Stimulated activated CD8-positive, alpha-beta memory T cell treated with anti-CD3 and anti-CD28 coated beads, Interleukin-12 subunit alpha, Interleukin-12 subunit beta, amount 100 ng/mL, for 1 hour (primary cell): ENCODE data around the gene TRAF5.

Experiments used
- DNase-seq: peaks from one replicate; pipeline ENCODE4 v3.0.0-alpha.2; 2020; ENCODE audit warnings: low read depth

The TRAF5 gene

GRCh38 chr1:211328084-211328694 lies 1.6 kb downstream of the TRAF5 start:
- no peak for DNase-seq

GRCh38 chr1:211328866-211329475 lies 2.3 kb downstream of the TRAF5 start:
- DNase-seq, result no peak

- no peak for DNase-seq
Measured at GRCh38 chr1:211329764-211330201, 3.1 kb downstream of the TRAF5 start.

GRCh38 chr1:211330282-211330936 lies 3.8 kb downstream of the TRAF5 start:
- no peak for DNase-seq

- DNase-seq, result no peak
Measured at GRCh38 chr1:211331011-211331709, 4.5 kb downstream of the TRAF5 start.

GRCh38 chr1:211332036-211332616 lies 5.5 kb downstream of the TRAF5 start:
- DNase-seq, result no peak

GRCh38 chr1:211332830-211333229 lies 6.2 kb downstream of the TRAF5 start:
- no peak for DNase-seq

GRCh38 chr1:211333906-211334305 lies 7.3 kb downstream of the TRAF5 start:
- DNase-seq, result no peak

GRCh38 chr1:211334986-211335385 lies 8.4 kb downstream of the TRAF5 start:
- DNase-seq, result no peak

GRCh38 chr1:211335522-211336157 lies 9.0 kb downstream of the TRAF5 start:
- DNase-seq, result no peak

- no peak for DNase-seq
Measured at GRCh38 chr1:211336161-211336560, 9.5 kb downstream of the TRAF5 start.

- DNase-seq, result no peak
Measured at GRCh38 chr1:211336775-211337174, 10.1 kb downstream of the TRAF5 start.

- DNase-seq, result no peak
Measured at GRCh38 chr1:211337430-211338223, 11.0 kb downstream of the TRAF5 start.

- no peak for DNase-seq
Measured at GRCh38 chr1:211338224-211338620, 11.6 kb downstream of the TRAF5 start.

GRCh38 chr1:211339631-211340041 lies 13.0 kb downstream of the TRAF5 start:
- no peak for DNase-seq

- DNase-seq, result no peak
Measured at GRCh38 chr1:211340622-211341507, 14.2 kb downstream of the TRAF5 start.

- DNase-seq, result no peak
Measured at GRCh38 chr1:211341999-211342398, 15.4 kb downstream of the TRAF5 start.

GRCh38 chr1:211343607-211344006 lies 17.0 kb downstream of the TRAF5 start:
- DNase-seq, result no peak

- DNase-seq, result no peak
Measured at GRCh38 chr1:211344152-211344618, 17.6 kb downstream of the TRAF5 start.

- no peak for DNase-seq
Measured at GRCh38 chr1:211345719-211346118, 19.1 kb downstream of the TRAF5 start.
